ENCODE data around the gene CTAG1A. TPM values are rescaled to one million over a fixed set of nuclear protein-coding genes. Genes with fewer than 3 reads are reported as not detected.
"Not testable (repeated sequence)": the region's sequence is repeated elsewhere in the genome, so short reads cannot be mapped to it uniquely, and the experiment has no call there.

The CTAG1A gene
- total RNA-seq, 4 donors from 2014 or later: not detected

DNA sequence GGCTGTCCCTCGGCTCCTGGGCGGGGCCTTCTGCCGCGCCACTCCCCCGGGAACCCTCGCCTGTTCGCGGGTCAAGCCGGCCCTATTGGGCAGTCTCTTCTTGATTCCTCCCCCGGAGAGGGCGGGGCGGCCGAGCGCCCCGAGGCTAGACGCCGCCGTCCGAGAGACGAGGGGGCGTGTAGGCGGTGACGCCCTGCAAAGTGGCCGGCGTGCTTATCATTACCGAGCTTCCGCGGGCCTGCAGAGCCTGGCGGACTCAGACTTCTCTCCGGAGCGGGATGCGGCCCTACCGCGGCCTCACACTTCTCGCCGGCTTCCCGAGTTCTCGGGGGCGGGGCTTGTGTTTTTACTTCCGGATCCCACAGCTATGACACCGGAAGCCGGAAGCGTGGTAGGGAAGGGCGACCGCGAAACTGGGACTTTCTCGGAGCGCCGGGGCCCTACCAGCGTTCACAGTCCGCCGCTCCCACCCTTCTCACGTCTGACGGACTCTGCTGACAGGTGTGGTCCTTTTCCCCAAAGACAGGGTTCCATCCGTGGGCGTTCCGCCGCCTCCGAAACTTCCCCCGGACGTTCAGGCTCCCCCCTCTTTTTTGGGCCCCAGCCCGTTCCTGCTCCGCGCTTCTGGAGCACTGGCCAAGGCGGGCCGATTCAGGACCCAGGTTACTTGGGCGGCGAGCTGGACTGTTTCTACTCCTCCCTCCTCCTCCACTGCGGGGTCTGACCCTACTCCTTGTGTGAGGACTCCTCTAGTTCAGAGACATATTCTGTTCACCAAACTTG lies 37.5 kb upstream of the CTAG1A start, which contains the start of gene IKBKG:
TSS of gene IKBKG (plus strand) at position 376 of the 783 bp plus-strand sequence. CDS start 4,383 bp downstream, outside the sequence.
- peak within 1 kb of the TSS; percentile 45 to 68 for H3K4me3 ChIP-seq
- H3K36me3 ChIP-seq: no peaks in the 10 kb centered on the region
- no peaks in the 10 kb centered on the region for H3K27me3 ChIP-seq
- H3K27ac ChIP-seq: peak within 1 kb of the TSS; percentile 78 to 91
- intact Hi-C loops (cut with DNase I; ENCODE audit: low total_unique reads): no loop called here
- TF ChIP-seq, protein P1, sequence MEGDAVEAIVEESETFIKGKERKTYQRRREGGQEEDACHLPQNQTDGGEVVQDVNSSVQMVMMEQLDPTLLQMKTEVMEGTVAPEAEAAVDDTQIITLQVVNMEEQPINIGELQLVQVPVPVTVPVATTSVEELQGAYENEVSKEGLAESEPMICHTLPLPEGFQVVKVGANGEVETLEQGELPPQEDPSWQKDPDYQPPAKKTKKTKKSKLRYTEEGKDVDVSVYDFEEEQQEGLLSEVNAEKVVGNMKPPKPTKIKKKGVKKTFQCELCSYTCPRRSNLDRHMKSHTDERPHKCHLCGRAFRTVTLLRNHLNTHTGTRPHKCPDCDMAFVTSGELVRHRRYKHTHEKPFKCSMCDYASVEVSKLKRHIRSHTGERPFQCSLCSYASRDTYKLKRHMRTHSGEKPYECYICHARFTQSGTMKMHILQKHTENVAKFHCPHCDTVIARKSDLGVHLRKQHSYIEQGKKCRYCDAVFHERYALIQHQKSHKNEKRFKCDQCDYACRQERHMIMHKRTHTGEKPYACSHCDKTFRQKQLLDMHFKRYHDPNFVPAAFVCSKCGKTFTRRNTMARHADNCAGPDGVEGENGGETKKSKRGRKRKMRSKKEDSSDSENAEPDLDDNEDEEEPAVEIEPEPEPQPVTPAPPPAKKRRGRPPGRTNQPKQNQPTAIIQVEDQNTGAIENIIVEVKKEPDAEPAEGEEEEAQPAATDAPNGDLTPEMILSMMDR (IDR thresholded peaks at IDR 0.05): no peak
- peak in 1 of 2 donors; percentile 29 for TF ChIP-seq POLR2A (IDR thresholded peaks at IDR 0.05)
- no peaks in the 10 kb centered on the region for H3K4me1 ChIP-seq
- no peaks in the 10 kb centered on the region for H3K9me3 ChIP-seq
- peak; percentile 89 to 92 for DNase-seq

DNA sequence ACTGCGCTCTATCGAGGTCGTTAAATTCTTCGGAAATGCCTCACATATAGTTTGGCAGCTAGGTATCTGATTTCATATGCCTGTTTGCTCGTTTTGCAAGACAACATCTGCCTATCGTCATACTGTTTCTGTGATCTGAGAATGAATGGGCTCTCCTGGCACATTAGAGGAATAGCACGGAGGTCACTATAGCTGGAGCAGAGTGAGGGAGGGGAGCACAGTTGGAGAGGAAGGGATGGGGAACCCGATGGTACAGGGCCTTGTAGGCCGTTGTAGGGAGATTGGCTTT lies 37.0 kb upstream of the CTAG1A start:
- intact Hi-C loops (cut with DNase I; ENCODE audit: low total_unique reads): no loop called here
- TF ChIP-seq POLR2A (IDR thresholded peaks at IDR 0.05): no peak
- TF ChIP-seq, protein P1 (IDR thresholded peaks at IDR 0.05): no peak

DNA sequence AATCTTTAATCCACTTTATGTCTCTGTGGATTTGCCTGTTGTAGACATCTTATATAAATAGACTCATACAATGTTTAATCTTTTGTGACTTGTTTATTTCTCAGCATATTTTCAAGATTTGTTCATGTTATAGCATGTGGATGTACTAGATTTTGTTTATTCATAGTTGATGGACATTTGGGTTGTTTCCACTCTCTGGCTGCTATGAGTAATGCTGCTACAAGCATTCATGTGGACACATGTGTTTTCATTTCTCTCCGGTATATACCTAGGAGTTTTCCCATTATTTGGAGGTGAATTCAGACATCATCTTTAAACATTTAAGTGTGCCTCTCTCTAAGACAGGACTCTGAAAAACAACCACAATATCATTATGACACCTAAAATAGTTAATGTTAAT lies 35.2 kb upstream of the CTAG1A start:
- H3K27ac ChIP-seq: no peak overlapping the region
- H3K9me3 ChIP-seq: no peaks in the 10 kb centered on the region
- no peaks in the 10 kb centered on the region for H3K4me1 ChIP-seq
- intact Hi-C loops (cut with DNase I; ENCODE audit: low total_unique reads): no loop called here
- no peaks in the 10 kb centered on the region for H3K36me3 ChIP-seq
- no peak for TF ChIP-seq POLR2A (IDR thresholded peaks at IDR 0.05)
- TF ChIP-seq, protein P1 (IDR thresholded peaks at IDR 0.05): no peak
- no peak for DNase-seq
- H3K4me3 ChIP-seq: no peak overlapping the region
- H3K27me3 ChIP-seq: no peaks in the 10 kb centered on the region

More for the DNA sequence above, 37.0 kb upstream of the CTAG1A start:
- Histone ChIP-seq H3K4me3 (peak overlapping the region; percentile 45 to 68), H3K4me1 (no peaks in the 10 kb centered on the region), H3K27me3 (no peaks in the 10 kb centered on the region), H3K9me3 (no peaks in the 10 kb centered on the region), H3K27ac (peak overlapping the region; percentile 78 to 91), H3K36me3 (no peaks in the 10 kb centered on the region)
- no peak for DNase-seq

GRCh38 chrX:154552112-154552806 lies 32.7 kb upstream of the CTAG1A start:
- H3K9me3 ChIP-seq; H3K4me3 ChIP-seq; H3K4me1 ChIP-seq; H3K27ac ChIP-seq; H3K27me3 ChIP-seq; DNase-seq; intact Hi-C loops (cut with DNase I; ENCODE audit: low total_unique reads); H3K36me3 ChIP-seq: not testable (repeated sequence)

GRCh38 chrX:154558060-154558690 lies 26.8 kb upstream of the CTAG1A start:
- H3K4me3 ChIP-seq; DNase-seq; H3K36me3 ChIP-seq; intact Hi-C loops (cut with DNase I; ENCODE audit: low total_unique reads); H3K9me3 ChIP-seq; H3K4me1 ChIP-seq; H3K27ac ChIP-seq; H3K27me3 ChIP-seq: not testable (repeated sequence)

- intact Hi-C loops (cut with DNase I; ENCODE audit: low total_unique reads); H3K4me3 ChIP-seq; H3K4me1 ChIP-seq; DNase-seq; H3K9me3 ChIP-seq; H3K27me3 ChIP-seq; H3K27ac ChIP-seq; H3K36me3 ChIP-seq: not testable (repeated sequence)
Measured at GRCh38 chrX:154558896-154559295, 26.0 kb upstream of the CTAG1A start.

DNA sequence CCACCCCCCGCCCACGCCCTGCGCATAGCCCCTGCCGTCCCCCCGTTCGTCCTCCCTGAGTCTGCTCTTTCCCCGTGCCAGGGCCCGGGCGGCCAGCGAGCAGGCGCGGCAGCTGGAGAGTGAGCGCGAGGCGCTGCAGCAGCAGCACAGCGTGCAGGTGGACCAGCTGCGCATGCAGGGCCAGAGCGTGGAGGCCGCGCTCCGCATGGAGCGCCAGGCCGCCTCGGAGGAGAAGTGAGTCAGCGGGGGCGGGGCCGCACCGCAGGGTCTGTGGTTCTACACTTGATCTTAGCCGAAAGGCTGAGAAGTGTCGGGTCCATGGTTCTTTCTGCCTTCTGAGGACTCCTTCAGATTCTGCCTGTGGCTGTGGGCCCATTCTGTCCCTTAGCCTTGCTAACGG lies 24.6 kb upstream of the CTAG1A start:
- H3K4me3 ChIP-seq; DNase-seq; H3K27me3 ChIP-seq; H3K4me1 ChIP-seq; intact Hi-C loops (cut with DNase I; ENCODE audit: low total_unique reads); H3K27ac ChIP-seq; H3K9me3 ChIP-seq; H3K36me3 ChIP-seq: not testable (repeated sequence)

DNA sequence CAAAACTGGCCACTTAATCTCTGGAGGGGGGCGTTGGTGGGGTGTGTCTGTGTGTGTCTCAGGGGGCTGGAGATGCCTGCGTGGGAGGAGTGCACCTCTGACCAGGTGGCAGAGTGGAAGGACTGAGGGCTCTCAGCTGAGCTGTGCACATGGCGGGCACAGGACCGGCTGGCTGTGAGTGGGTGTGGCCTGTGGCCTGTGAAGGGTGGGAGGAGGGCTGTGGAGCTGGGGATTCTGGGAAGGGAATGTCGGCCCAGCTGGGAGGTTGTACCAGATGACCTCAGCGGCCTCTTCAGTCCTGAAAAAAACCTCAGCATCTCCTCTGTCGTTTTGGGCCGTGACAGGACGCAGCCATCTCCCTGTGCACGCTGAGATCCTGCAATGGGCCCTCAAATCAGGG lies 22.6 kb upstream of the CTAG1A start:
- intact Hi-C loops (cut with DNase I; ENCODE audit: low total_unique reads); H3K27ac ChIP-seq; H3K27me3 ChIP-seq; H3K4me1 ChIP-seq; H3K9me3 ChIP-seq; DNase-seq; H3K36me3 ChIP-seq; H3K4me3 ChIP-seq: not testable (repeated sequence)

- intact Hi-C loops (cut with DNase I; ENCODE audit: low total_unique reads); H3K4me1 ChIP-seq; H3K9me3 ChIP-seq; H3K36me3 ChIP-seq; H3K4me3 ChIP-seq; H3K27me3 ChIP-seq; DNase-seq; H3K27ac ChIP-seq: not testable (repeated sequence)
Measured at GRCh38 chrX:154570361-154570760, 14.6 kb upstream of the CTAG1A start.

- DNase-seq; H3K9me3 ChIP-seq; H3K27me3 ChIP-seq; H3K4me1 ChIP-seq; intact Hi-C loops (cut with DNase I; ENCODE audit: low total_unique reads); H3K36me3 ChIP-seq; H3K27ac ChIP-seq; H3K4me3 ChIP-seq: not testable (repeated sequence)
Measured at GRCh38 chrX:154573061-154573460, 11.9 kb upstream of the CTAG1A start.

All from uterus (tissue), 4 donors.